ENCODE data around the gene MLXIP. TPM values are rescaled to one million over a fixed set of nuclear protein-coding genes. Genes with fewer than 3 reads are reported as not detected.

Gene MLXIP
- polyA plus RNA-seq, 1 experiment, result 4.8 TPM

- H3K4me3 ChIP-seq (ENCODE audit: low read depth, low read length), result no peak overlapping the region
- no peak for TF ChIP-seq CTCF (IDR thresholded peaks at IDR 0.05; ENCODE audit: insufficient read depth, low read depth, low read length)
- no peaks in the 10 kb centered on the region for H3K36me3 ChIP-seq (ENCODE audit: control insufficient read depth, insufficient read depth, low read length)
- POLR2A ChIA-PET, result interaction anchor here (0.5 kb wide), 1 partner anchor 9 kb away, joined by 10 read pairs; no protein-coding TSS in a partner anchor
- CTCF ChIA-PET, result interaction anchor here (2.5 kb wide), 1 partner anchor 11 kb away, joined by 8 read pairs; no protein-coding TSS in a partner anchor
- DNase-seq (ENCODE audit: low read depth), result no peak
- no peaks in the 10 kb centered on the region for H3K27me3 ChIP-seq (ENCODE audit: control insufficient read depth, insufficient read depth, low read length)
Measured at GRCh38 chr12:122094735-122095631, 16.4 kb downstream of the MLXIP start.

GRCh38 chr12:122096014-122096413 lies 17.5 kb downstream of the MLXIP start:
- DNase-seq (ENCODE audit: low read depth), result no peak
- Histone ChIP-seq H3K27me3 (ENCODE audit: control insufficient read depth, insufficient read depth, low read length) (no peaks in the 10 kb centered on the region), H3K4me3 (ENCODE audit: low read depth, low read length) (no peak overlapping the region), H3K36me3 (ENCODE audit: control insufficient read depth, insufficient read depth, low read length) (no peaks in the 10 kb centered on the region)
- POLR2A ChIA-PET, result no interaction called here
- TF ChIP-seq CTCF (IDR thresholded peaks at IDR 0.05; ENCODE audit: insufficient read depth, low read depth, low read length), result no peak
- CTCF ChIA-PET, result interaction anchor here (1.1 to 4.4 kb wide), 3 partner anchors 10 to 27 kb away, joined by 3 to 21 read pairs (median 8); no protein-coding TSS in a partner anchor

GRCh38 chr12:122096591-122097149 lies 18.1 kb downstream of the MLXIP start:
- no peak for DNase-seq (ENCODE audit: low read depth)
- no peak for TF ChIP-seq CTCF (IDR thresholded peaks at IDR 0.05; ENCODE audit: insufficient read depth, low read depth, low read length)
- Histone ChIP-seq H3K27me3 (ENCODE audit: control insufficient read depth, insufficient read depth, low read length) (no peaks in the 10 kb centered on the region), H3K36me3 (ENCODE audit: control insufficient read depth, insufficient read depth, low read length) (no peaks in the 10 kb centered on the region), H3K4me3 (ENCODE audit: low read depth, low read length) (no peak overlapping the region)
- CTCF ChIA-PET, result interaction anchor here (1.1 to 4.4 kb wide), 3 partner anchors 10 to 26 kb away, joined by 3 to 21 read pairs (median 8); no protein-coding TSS in a partner anchor
- POLR2A ChIA-PET, result no interaction called here

DNA sequence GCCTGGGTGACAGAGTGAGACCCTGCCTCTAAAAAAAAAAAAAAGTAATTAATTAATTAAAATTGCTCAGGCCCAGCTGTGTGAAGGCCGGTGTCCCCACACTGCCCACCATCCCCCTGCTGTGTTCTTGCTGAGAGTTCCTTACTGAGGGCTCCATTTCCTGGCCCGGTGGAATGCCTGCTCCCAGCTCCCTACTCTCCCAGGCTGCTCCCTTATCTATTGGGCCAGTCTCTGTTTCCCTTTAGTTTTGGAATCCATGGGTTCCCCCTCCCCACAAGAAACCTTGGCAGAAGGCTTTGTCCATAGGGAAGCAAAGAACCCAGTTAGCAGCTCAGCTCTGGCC lies 19.0 kb downstream of the MLXIP start:
- H3K27me3 ChIP-seq (ENCODE audit: control insufficient read depth, insufficient read depth, low read length), result no peaks in the 10 kb centered on the region
- DNase-seq (ENCODE audit: low read depth), result no peak
- ChIA-PET CTCF (interaction anchor here (1.1 to 4.4 kb wide), 5 partner anchors 9 to 43 kb away, joined by 3 to 21 read pairs (median 7); no protein-coding TSS in a partner anchor), POLR2A (no interaction called here)
- no peak overlapping the region for H3K4me3 ChIP-seq (ENCODE audit: low read depth, low read length)
- no peak for TF ChIP-seq CTCF (IDR thresholded peaks at IDR 0.05; ENCODE audit: insufficient read depth, low read depth, low read length)
- no peaks in the 10 kb centered on the region for H3K36me3 ChIP-seq (ENCODE audit: control insufficient read depth, insufficient read depth, low read length)
